DOHH2 (cell line): ENCODE measurements around the gene PPP1R3G.

ENCODE experiments used
- H3F3A ChIP-seq: fragments of 200-600 bp; sonication (generic), shearing (Covaris generic); 2 replicates; pipeline ENCODE4 v1.6.0; 2016; ENCODE audit warnings: antibody characterized with exemption, mild to moderate bottlenecking; ENCODE audit not compliant: control insufficient read depth, insufficient read depth
- H3K27ac ChIP-seq: fragments of 200-600 bp; sonication (generic); 2 replicates; pipeline ENCODE4 v1.5.1; 2014; ENCODE audit warnings: low read depth, mild to moderate bottlenecking, low read length, moderate library complexity
- H3K27me3 ChIP-seq: fragments of 200-600 bp; sonication (generic); 2 replicates; pipeline ENCODE4 v1.6.1; 2014; ENCODE audit warnings: mild to moderate bottlenecking, low read length, mixed read lengths; ENCODE audit not compliant: control insufficient read depth
- H3K36me3 ChIP-seq: fragments of 200-600 bp; sonication (generic); 2 replicates; pipeline ENCODE4 v1.6.1; 2014; ENCODE audit warnings: mild to moderate bottlenecking, low read length, moderate library complexity, mixed read lengths; ENCODE audit not compliant: control insufficient read depth
- H3K4me1 ChIP-seq: fragments of 200-600 bp; sonication (generic); 2 replicates; pipeline ENCODE4 v1.6.1; 2014; ENCODE audit warnings: mild to moderate bottlenecking, low read length, mixed read lengths; ENCODE audit not compliant: control insufficient read depth
- H3K4me2 ChIP-seq: fragments of 200-600 bp; sonication (generic); 2 replicates; pipeline ENCODE4 v1.6.0; 2014; ENCODE audit warnings: mild to moderate bottlenecking, low read length, moderate library complexity
- H3K4me3 ChIP-seq: fragments of 200-600 bp; sonication (generic); 2 replicates; pipeline ENCODE4 v1.5.1; 2014; ENCODE audit warnings: mild to moderate bottlenecking, low read length, mixed read lengths
- H3K79me2 ChIP-seq: fragments of 200-600 bp; sonication (generic); 2 replicates; pipeline ENCODE4 v1.6.1; 2014; ENCODE audit warnings: mild to moderate bottlenecking, low read length, mixed read lengths; ENCODE audit not compliant: control insufficient read depth
- H3K9me2 ChIP-seq: fragments of 200-600 bp; sonication (generic); replicated peaks from 2 replicates; pipeline ENCODE4 v1.6.1; 2014; ENCODE audit warnings: mild to moderate bottlenecking, low read length, mixed read lengths; ENCODE audit not compliant: control insufficient read depth
- H3K9me3 ChIP-seq: fragments of 200-600 bp; sonication (generic); 2 replicates; pipeline ENCODE4 v1.6.1; 2014; ENCODE audit warnings: antibody characterized with exemption, low read length, mixed read lengths; ENCODE audit not compliant: control insufficient read depth, insufficient read depth
- H4K20me1 ChIP-seq: fragments of 200-600 bp; sonication (generic); 2 replicates; pipeline ENCODE4 v1.6.0; 2014; ENCODE audit warnings: low read depth, mild to moderate bottlenecking, antibody characterized with exemption, low read length, moderate library complexity; ENCODE audit not compliant: control insufficient read depth, insufficient read depth
- CTCF ChIP-seq: fragments of 200-600 bp; sonication (generic); IDR thresholded peaks from one replicate; pipeline ENCODE4 v1.5.1; 2014; ENCODE audit warnings: antibody characterized with exemption, mild to moderate bottlenecking, low read depth, low read length; ENCODE audit not compliant: poor library complexity, severe bottlenecking
- EZH2phosphoT487 ChIP-seq: fragments of 200-600 bp; sonication (generic); IDR thresholded peaks from 2 replicates; pipeline ENCODE4 v1.6.1; 2017; ENCODE audit warnings: borderline replicate concordance, mild to moderate bottlenecking, antibody characterized with exemption, low read length, moderate library complexity, mixed read lengths

PPP1R3G gene

DNA sequence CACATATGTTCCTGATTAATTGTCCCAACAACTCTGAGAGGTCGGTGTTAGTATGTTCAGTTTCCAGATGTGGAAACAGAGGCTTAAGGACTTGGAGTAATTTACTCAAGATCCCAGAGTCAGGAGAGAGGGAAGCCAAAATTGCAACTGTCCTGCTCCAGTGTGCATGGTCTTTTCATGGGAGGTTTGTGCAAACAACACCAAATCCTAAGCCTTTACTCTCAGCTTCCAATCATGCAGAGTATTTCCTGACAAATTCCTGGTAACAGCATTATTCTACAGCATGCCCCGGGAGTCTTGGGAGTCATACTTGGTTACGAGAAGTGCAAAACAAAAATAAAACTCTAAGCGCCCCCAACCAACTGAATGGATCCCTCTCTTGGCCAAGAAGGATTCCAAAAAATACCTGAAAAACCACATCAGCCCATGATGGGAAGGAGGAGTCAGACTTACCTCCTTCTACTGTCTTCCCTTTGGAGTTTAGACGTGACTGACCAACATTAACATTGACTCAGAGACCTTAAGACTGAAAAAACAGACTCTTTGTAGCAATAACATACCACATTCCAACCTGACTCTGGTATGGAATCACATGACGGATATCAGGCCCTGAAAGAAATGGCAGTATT lies 30.8 kb upstream of the PPP1R3G start:
- no peak overlapping the region for H3K4me2 ChIP-seq
- H4K20me1 ChIP-seq: no peaks in the 10 kb centered on the region
- no peak overlapping the region for H3K4me3 ChIP-seq
- TF ChIP-seq CTCF: no peak
- no peak for TF ChIP-seq EZH2phosphoT487
- H3K27ac ChIP-seq: no peak overlapping the region
- H3K36me3 ChIP-seq: no peaks in the 10 kb centered on the region
- H3K9me3 ChIP-seq: peaks cover 5% of the 10 kb centered on the region; the same call in 1 of the 2 replicates
- no peaks in the 10 kb centered on the region for H3F3A ChIP-seq
- H3K9me2 ChIP-seq: no peaks in the 10 kb centered on the region
- peaks cover 3% of the 10 kb centered on the region for H3K4me1 ChIP-seq
- 0 out of 2 replicates have a peak, but pooled peaks cover 3% of the 10 kb centered on the region for H3K27me3 ChIP-seq
- H3K79me2 ChIP-seq: no peaks in the 10 kb centered on the region

GRCh38 chr6:5055118-5055517 lies 30.0 kb upstream of the PPP1R3G start:
- peaks cover 3% of the 10 kb centered on the region for H3K4me1 ChIP-seq
- H3K4me3 ChIP-seq: no peak overlapping the region
- no peaks in the 10 kb centered on the region for H3F3A ChIP-seq
- no peaks in the 10 kb centered on the region for H3K36me3 ChIP-seq
- no peaks in the 10 kb centered on the region for H3K79me2 ChIP-seq
- no peaks in the 10 kb centered on the region for H3K9me2 ChIP-seq
- H3K27me3 ChIP-seq: 0 out of 2 replicates have a peak, but pooled peaks cover 2% of the 10 kb centered on the region
- H3K4me2 ChIP-seq: no peak overlapping the region
- TF ChIP-seq CTCF (no peak), EZH2phosphoT487 (no peak)
- no peak overlapping the region for H3K27ac ChIP-seq
- peaks cover 5% of the 10 kb centered on the region; the same call in 1 of the 2 replicates for H3K9me3 ChIP-seq
- H4K20me1 ChIP-seq: no peaks in the 10 kb centered on the region

DNA sequence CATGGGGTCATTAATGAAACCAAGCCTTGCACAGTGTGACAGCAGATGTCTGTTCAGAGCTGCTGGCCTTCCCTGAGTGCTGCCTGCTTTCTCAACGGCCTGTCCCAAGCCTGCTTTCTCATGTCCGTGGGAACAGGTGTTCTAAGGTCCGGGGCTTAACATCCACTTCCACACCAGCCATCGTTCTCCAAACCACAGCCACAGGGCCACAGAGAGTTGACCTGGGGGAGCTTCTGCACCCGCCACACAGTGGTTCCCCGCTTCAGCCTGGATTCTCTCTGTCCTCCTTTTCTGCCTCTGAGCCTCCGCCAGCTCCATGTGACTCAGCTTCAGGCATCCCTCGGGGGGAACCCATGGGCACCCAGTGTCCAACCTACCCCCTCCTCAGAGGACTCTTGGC lies 26.9 kb upstream of the PPP1R3G start:
- TF ChIP-seq EZH2phosphoT487 (no peak), CTCF (no peak)
- H3K27ac ChIP-seq: no peak overlapping the region

More for the DNA sequence above, 26.9 kb upstream of the PPP1R3G start:
- peaks cover 16% of the 10 kb centered on the region for H3K4me1 ChIP-seq
- H3K9me2 ChIP-seq: no peaks in the 10 kb centered on the region
- H3K27me3 ChIP-seq: no peaks in the 10 kb centered on the region
- H3K9me3 ChIP-seq: no peaks in the 10 kb centered on the region
- H3K79me2 ChIP-seq: no peaks in the 10 kb centered on the region
- H3K4me2 ChIP-seq: no peak overlapping the region
- H3F3A ChIP-seq: no peaks in the 10 kb centered on the region
- no peak overlapping the region for H3K4me3 ChIP-seq
- no peaks in the 10 kb centered on the region for H3K36me3 ChIP-seq
- no peaks in the 10 kb centered on the region for H4K20me1 ChIP-seq
